GM12892 (cell line): Measurements from ENCODE around the gene THSD7B.

Experiments
- DNase-seq: peaks from one replicate; pipeline ENCODE4 v3.0.0; 2011; ENCODE audit not compliant: insufficient read length
- FAIRE-seq: peaks from 2 replicates; lab custom pipeline; 2011; peaks lifted over from hg19 to GRCh38; lab: Jason Lieb, UNC
- POLR2A ChIP-seq: IDR thresholded peaks from 2 replicates; pipeline ENCODE4 v1.6.1; 2011; ENCODE audit warnings: low read depth, low read length, control low read depth
- POLR2AphosphoS5 ChIP-seq: IDR thresholded peaks from 2 replicates; pipeline ENCODE4 v1.6.1; 2011; ENCODE audit warnings: low read depth, low read length, control low read depth
- TAF1 ChIP-seq: IDR thresholded peaks from 2 replicates; pipeline ENCODE4 v1.6.1; 2011; ENCODE audit warnings: low read depth, mild to moderate bottlenecking, control low read depth, low read length, borderline replicate concordance

Gene THSD7B

GRCh38 chr2:137345994-137346393 lies 580.6 kb downstream of the THSD7B start:
- no peak for FAIRE-seq
- TF ChIP-seq TAF1, result no peak
- TF ChIP-seq POLR2A, result no peak
- no peak for TF ChIP-seq POLR2AphosphoS5
- DNase-seq, result no peak

- no peak for FAIRE-seq
- no peak for DNase-seq
- TF ChIP-seq POLR2AphosphoS5, result no peak
- TF ChIP-seq TAF1, result no peak
- no peak for TF ChIP-seq POLR2A
Measured at GRCh38 chr2:137348301-137348700, 583.0 kb downstream of the THSD7B start.

- TF ChIP-seq POLR2A (no peak), TAF1 (no peak), POLR2AphosphoS5 (no peak)
- DNase-seq, result no peak
- FAIRE-seq, result no peak
Measured at GRCh38 chr2:137357634-137358033, 592.3 kb downstream of the THSD7B start.

- no peak for TF ChIP-seq POLR2AphosphoS5
- TF ChIP-seq TAF1, result no peak
- no peak for TF ChIP-seq POLR2A
- FAIRE-seq (no peak), DNase-seq (no peak)
Measured at GRCh38 chr2:137367361-137367760, 602.0 kb downstream of the THSD7B start.

GRCh38 chr2:137369106-137369505 lies 603.8 kb downstream of the THSD7B start:
- DNase-seq (no peak), FAIRE-seq (no peak)

GRCh38 chr2:137379186-137379585 lies 613.8 kb downstream of the THSD7B start:
- TF ChIP-seq TAF1 (no peak), POLR2A (no peak)
- DNase-seq (no peak), FAIRE-seq (no peak)

More at GRCh38 chr2:137369106-137369505, 603.8 kb downstream of the THSD7B start:
- TF ChIP-seq POLR2AphosphoS5, result no peak
- TF ChIP-seq TAF1, result no peak
- TF ChIP-seq POLR2A, result no peak

- no peak for FAIRE-seq
- no peak for TF ChIP-seq POLR2AphosphoS5
- no peak for TF ChIP-seq TAF1
- no peak for TF ChIP-seq POLR2A
- DNase-seq, result no peak
Measured at GRCh38 chr2:137380610-137381009, 615.3 kb downstream of the THSD7B start.

GRCh38 chr2:137381731-137382130 lies 616.4 kb downstream of the THSD7B start:
- TF ChIP-seq TAF1, result no peak
- TF ChIP-seq POLR2AphosphoS5, result no peak
- no peak for TF ChIP-seq POLR2A
- DNase-seq (no peak), FAIRE-seq (no peak)

GRCh38 chr2:137383391-137383790 lies 618.0 kb downstream of the THSD7B start:
- FAIRE-seq (no peak), DNase-seq (no peak)
- TF ChIP-seq POLR2AphosphoS5 (no peak), POLR2A (no peak), TAF1 (no peak)

GRCh38 chr2:137387044-137387443 lies 621.7 kb downstream of the THSD7B start:
- no peak for TF ChIP-seq POLR2AphosphoS5
- no peak for TF ChIP-seq POLR2A
- TF ChIP-seq TAF1, result no peak
- no peak for FAIRE-seq
- DNase-seq, result no peak

- FAIRE-seq (no peak), DNase-seq (no peak)
- TF ChIP-seq POLR2AphosphoS5 (no peak), TAF1 (no peak), POLR2A (no peak)
Measured at GRCh38 chr2:137405496-137405895, 640.2 kb downstream of the THSD7B start.

GRCh38 chr2:137411585-137411984 lies 646.2 kb downstream of the THSD7B start:
- FAIRE-seq (no peak), DNase-seq (no peak)
- TF ChIP-seq POLR2AphosphoS5, result no peak
- TF ChIP-seq POLR2A, result no peak
- no peak for TF ChIP-seq TAF1

- TF ChIP-seq POLR2AphosphoS5 (no peak), POLR2A (no peak), TAF1 (no peak)
- FAIRE-seq, result no peak
- no peak for DNase-seq
Measured at GRCh38 chr2:137420744-137421143, 655.4 kb downstream of the THSD7B start.
